Colonic mucosa (tissue), 4 donors: ENCODE measurements around the gene POU3F1. TPM values are rescaled to one million over a fixed set of nuclear protein-coding genes. Genes with fewer than 3 reads are reported as not detected.
A peak's percentile ranks its signal among the peaks of the same experiment; 100 is the strongest.

Experiments used
- DNase-seq: peaks from one replicate; pipeline ENCODE4 v3.0.0-alpha.2; 2020
- H3K27ac ChIP-seq: fragments of 200-600 bp; one replicate; pipeline ENCODE4 v1.8.0; 2021
- H3K27me3 ChIP-seq: fragments of 200-600 bp; one replicate; pipeline ENCODE4 v1.8.0; 2021
- H3K36me3 ChIP-seq: fragments of 200-600 bp; one replicate; pipeline ENCODE4 v1.8.0; 2021
- H3K4me1 ChIP-seq: fragments of 200-600 bp; one replicate; pipeline ENCODE4 v1.8.0; 2021; ENCODE audit warnings: mild to moderate bottlenecking
- H3K4me3 ChIP-seq: fragments of 200-600 bp; one replicate; pipeline ENCODE4 v1.8.0; 2021
- H3K9ac ChIP-seq, 2 donors: one replicate each; pipeline ENCODE4 v1.7.0; 2013; ENCODE audit warnings: control low read depth in 2 of 2, low read depth in 2 of 2, low read length in 2 of 2
- H3K9me3 ChIP-seq: fragments of 200-600 bp; one replicate; pipeline ENCODE4 v1.8.0; 2021
- intact Hi-C: fragments of 100-400 bp; cut with DNase I; formaldehyde crosslinking; loops from one replicate; pipeline ENCODE4 v1.14.1; 2022
- total RNA-seq, 2 donors: library from RNA; stranded (reverse); fragmentation: NEBNext Ultra II Directional in 1 of 2; extraction: Animal tissue kit (Norgen Biotek cat#: 25700) in 1 of 2; gene quantifications; one replicate each; pipeline ENCODE4 v1.2.1, GENCODE V29; 2021
- TF ChIP-seq, protein P1 (sequence below): fragments of 200-600 bp; IDR thresholded peaks from one replicate; pipeline ENCODE4 v1.8.0; 2022; ENCODE audit warnings: antibody characterized with exemption, mild to moderate bottlenecking
- donor health status: healthy.
- donor health status: DM: no; HTN: no; CAD: no.
- donor health status: DM: no; HTN: no; CAD: no.

POU3F1 gene
- total RNA-seq, 2 donors from 2014 or later = not detected

DNA sequence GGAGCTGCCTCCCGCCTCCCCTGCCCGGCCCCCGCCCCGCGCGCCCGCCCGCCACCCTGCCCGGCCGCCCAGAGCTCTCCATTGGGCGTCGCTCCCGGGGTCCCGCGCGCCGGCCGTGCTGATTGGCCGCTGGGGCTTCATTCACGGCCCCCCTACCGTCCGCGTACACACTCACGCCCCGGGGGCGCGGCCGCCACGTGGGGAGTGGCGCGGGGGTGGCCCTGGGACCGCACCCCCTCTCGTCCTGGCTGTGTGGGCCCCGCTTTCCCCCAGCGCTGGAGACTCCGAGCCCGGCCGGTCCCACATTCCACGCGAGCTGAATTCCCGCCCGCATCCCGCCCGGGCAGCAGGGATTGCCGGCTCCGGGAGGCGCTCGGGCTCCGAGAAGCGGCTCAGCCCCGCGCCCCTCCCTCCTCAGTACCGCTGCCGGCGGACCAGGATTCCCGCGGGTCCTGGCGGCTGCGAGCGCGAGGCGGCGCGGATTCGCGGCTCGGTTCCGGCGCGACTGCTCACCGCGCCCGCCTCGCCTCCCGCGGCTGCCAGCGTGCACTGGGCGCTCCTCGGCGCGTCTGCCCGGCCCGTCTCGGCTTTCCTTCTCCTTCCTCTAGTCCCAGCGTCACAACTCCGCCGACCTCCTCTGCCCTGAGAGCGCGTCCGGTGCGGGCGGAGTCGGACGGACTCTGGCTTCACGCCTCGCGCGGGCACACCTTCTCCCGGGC is 450 bp upstream of the POU3F1 start:
- DNase-seq = peak; percentile 80
- H3K27me3 ChIP-seq = peaks cover 49% of the 10 kb centered on the region
- H3K9me3 ChIP-seq = no peaks in the 10 kb centered on the region
- no peaks in the 10 kb centered on the region for H3K36me3 ChIP-seq
- no peak overlapping the region for H3K27ac ChIP-seq
- intact Hi-C loops = no loop called here
- H3K4me1 ChIP-seq = no peaks in the 10 kb centered on the region
- TF ChIP-seq, protein P1, sequence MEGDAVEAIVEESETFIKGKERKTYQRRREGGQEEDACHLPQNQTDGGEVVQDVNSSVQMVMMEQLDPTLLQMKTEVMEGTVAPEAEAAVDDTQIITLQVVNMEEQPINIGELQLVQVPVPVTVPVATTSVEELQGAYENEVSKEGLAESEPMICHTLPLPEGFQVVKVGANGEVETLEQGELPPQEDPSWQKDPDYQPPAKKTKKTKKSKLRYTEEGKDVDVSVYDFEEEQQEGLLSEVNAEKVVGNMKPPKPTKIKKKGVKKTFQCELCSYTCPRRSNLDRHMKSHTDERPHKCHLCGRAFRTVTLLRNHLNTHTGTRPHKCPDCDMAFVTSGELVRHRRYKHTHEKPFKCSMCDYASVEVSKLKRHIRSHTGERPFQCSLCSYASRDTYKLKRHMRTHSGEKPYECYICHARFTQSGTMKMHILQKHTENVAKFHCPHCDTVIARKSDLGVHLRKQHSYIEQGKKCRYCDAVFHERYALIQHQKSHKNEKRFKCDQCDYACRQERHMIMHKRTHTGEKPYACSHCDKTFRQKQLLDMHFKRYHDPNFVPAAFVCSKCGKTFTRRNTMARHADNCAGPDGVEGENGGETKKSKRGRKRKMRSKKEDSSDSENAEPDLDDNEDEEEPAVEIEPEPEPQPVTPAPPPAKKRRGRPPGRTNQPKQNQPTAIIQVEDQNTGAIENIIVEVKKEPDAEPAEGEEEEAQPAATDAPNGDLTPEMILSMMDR = no peak
- no peak overlapping the region for H3K9ac ChIP-seq
- peak overlapping the region; percentile 52 for H3K4me3 ChIP-seq

DNA sequence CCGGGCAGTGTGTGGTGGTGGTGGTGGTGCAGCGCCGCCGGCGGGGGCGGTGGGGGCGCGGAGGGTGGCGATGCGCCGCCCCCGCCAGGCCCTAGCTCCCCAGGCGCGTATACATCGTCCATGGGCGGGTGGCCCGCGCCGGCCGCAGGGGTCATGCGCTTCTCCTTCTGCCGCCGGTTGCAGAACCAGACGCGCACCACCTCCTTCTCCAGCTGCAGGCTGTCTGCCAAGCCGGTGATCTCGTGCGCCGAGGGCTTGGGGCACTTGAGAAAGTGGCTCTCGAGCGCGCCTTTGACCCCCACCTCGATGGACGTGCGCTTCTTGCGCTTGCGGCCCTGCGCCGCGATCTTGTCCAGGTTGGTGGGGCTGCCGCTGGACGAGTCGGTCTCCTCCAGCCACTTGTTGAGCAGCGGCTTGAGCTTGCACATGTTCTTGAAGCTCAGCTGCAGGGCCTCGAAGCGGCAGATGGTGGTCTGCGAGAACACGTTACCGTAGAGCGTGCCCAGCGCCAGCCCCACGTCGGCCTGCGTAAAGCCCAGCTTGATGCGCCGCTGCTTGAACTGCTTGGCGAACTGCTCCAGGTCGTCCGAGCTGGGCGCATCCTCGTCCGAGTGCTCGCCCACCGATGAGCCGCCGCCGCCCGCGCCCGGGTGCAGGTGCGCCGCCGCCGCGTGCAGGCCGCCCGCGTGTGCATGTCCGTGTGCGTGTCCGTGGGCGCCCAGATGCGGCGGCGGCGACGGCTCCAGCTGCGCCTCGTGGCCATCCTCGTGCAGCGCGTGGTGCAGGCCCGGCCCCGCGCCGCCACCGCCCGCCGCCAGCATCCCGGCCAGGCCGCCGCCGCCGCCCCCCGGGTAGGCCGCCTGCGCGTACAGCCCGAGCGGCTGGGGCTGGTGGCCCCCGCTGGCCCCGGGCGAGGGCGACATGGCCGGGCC is 926 bp downstream of the POU3F1 start:
- Histone ChIP-seq H3K4me1 (no peaks in the 10 kb centered on the region), H3K9ac (peak overlapping the region in 1 of 2 donors; percentile 24), H3K4me3 (no peak overlapping the region), H3K9me3 (no peaks in the 10 kb centered on the region), H3K27ac (no peak overlapping the region), H3K27me3 (peaks cover 55% of the 10 kb centered on the region), H3K36me3 (no peaks in the 10 kb centered on the region)
- intact Hi-C loops = no loop called here
- peak; percentile 27 for DNase-seq
- TF ChIP-seq, protein P1 = no peak

- no peak for DNase-seq
- H3K9ac ChIP-seq = peak overlapping the region in 1 of 2 donors; percentile 12
- no peak overlapping the region for H3K4me3 ChIP-seq
- H3K9me3 ChIP-seq = no peaks in the 10 kb centered on the region
- no peak overlapping the region for H3K27ac ChIP-seq
- no peaks in the 10 kb centered on the region for H3K36me3 ChIP-seq
- H3K4me1 ChIP-seq = no peaks in the 10 kb centered on the region
- TF ChIP-seq, protein P1 = no peak
- intact Hi-C loops = loop anchor here (5.0 kb wide), 2 partner anchors 543 to 793 kb away; no protein-coding TSS in a partner anchor
- H3K27me3 ChIP-seq = peaks cover 55% of the 10 kb centered on the region
These were observed 2.1 kb downstream of the POU3F1 start for GRCh38 chr1:38044221-38045215.

GRCh38 chr1:38043036-38043747 is 3.4 kb downstream of the POU3F1 start:
- Histone ChIP-seq H3K27ac (no peak overlapping the region), H3K36me3 (no peaks in the 10 kb centered on the region), H3K9me3 (no peaks in the 10 kb centered on the region), H3K9ac (no peak overlapping the region), H3K4me1 (no peaks in the 10 kb centered on the region), H3K4me3 (no peak overlapping the region), H3K27me3 (peaks cover 56% of the 10 kb centered on the region)
- TF ChIP-seq, protein P1 = no peak
- DNase-seq = no peak
- intact Hi-C loops = loop anchor here (5.0 kb wide), 2 partner anchors 544 to 794 kb away; no protein-coding TSS in a partner anchor
